ENCODE data around the gene LYRM2.

LYRM2 gene

DNA sequence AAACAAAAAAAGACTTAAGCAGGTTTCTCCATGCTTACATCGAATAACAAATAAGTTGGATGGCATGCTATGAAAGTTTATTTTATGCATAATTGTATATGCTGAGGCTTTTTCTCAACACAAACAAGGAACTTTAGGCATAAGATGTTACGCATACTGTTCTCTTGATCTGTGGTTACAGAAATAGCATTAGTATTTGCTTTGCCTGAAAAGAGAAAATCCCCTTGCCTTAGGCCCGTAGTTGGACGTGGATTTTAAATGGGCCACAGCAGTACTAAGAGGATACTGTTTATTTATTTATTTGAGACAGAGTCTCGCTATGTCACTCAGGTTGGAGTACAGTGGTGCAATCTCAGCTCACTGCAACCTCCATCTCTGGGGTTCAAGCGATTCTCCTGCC lies 19.0 kb downstream of the LYRM2 start:
- no peak for TF ChIP-seq ZFX (IDR thresholded peaks at IDR 0.05; ENCODE audit: borderline replicate concordance)
- TF ChIP-seq, protein P1, sequence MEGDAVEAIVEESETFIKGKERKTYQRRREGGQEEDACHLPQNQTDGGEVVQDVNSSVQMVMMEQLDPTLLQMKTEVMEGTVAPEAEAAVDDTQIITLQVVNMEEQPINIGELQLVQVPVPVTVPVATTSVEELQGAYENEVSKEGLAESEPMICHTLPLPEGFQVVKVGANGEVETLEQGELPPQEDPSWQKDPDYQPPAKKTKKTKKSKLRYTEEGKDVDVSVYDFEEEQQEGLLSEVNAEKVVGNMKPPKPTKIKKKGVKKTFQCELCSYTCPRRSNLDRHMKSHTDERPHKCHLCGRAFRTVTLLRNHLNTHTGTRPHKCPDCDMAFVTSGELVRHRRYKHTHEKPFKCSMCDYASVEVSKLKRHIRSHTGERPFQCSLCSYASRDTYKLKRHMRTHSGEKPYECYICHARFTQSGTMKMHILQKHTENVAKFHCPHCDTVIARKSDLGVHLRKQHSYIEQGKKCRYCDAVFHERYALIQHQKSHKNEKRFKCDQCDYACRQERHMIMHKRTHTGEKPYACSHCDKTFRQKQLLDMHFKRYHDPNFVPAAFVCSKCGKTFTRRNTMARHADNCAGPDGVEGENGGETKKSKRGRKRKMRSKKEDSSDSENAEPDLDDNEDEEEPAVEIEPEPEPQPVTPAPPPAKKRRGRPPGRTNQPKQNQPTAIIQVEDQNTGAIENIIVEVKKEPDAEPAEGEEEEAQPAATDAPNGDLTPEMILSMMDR (IDR thresholded peaks at IDR 0.05): no peak
- no peak overlapping the region for H3K27ac ChIP-seq

DNA sequence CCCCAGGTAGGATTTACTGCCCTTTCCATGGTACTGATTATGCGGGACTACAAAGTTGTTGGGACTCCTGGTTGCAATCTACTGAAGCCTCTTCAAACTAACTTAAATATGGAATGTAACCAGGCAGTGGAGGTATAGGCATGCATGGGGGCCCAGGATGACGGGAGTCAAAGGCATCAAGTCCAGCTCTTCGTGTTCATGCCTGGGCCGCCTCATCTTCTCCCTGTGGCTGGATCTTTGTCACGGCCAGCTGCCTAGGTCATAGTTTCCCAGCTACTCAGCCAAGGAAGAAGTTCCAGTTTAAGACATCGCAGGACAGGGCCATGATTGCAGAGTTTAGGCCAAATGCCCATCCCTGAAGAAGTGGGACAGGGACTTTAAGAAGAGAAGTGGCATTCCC lies 20.5 kb downstream of the LYRM2 start:
- TF ChIP-seq ZFX (IDR thresholded peaks at IDR 0.05; ENCODE audit: borderline replicate concordance): no peak
- TF ChIP-seq, protein P1 (IDR thresholded peaks at IDR 0.05): no peak
- no peak overlapping the region for H3K27ac ChIP-seq

DNA sequence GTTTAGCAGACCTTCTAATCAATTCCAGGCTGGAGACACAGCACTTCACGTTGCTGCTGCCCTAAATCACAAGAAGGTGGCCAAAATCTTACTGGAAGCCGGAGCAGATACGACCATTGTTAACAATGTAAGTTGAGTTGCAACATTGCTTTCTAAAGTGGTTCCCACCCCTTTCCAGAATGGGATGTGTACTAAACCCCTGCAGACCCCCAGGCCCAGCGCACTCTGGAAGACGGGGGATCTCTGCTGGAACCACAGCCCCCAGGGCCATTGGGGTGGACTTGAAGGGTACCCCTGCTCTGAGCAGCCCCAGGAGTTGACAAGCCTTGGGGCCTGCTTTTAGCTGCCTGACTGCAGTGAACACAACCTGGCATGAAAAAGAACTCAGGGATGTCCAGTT lies 22.0 kb downstream of the LYRM2 start:
- no peak overlapping the region for H3K27ac ChIP-seq
- TF ChIP-seq ZFX (IDR thresholded peaks at IDR 0.05; ENCODE audit: borderline replicate concordance): no peak
- TF ChIP-seq, protein P1 (IDR thresholded peaks at IDR 0.05): no peak

DNA sequence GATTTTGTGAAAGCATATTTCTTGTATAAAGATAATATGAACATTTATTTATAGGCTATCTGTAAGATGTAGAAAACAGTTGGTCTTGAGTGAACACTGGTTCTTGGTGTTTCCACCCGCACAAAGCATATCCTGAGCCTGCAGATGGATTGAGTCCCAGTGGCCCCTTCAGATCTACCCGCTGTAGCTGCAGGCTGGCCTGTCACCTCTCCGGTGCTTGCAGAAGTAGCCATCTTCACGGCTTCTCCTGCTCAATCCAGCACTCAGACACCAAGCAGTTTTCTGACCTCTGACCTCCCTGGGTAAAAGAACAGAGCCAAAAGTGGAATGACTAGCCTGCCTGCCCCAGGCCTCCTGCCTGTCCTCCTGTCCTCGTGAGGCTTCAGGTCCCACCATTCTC lies 22.7 kb downstream of the LYRM2 start:
- TF ChIP-seq, protein P1 (IDR thresholded peaks at IDR 0.05): no peak
- no peak for TF ChIP-seq ZFX (IDR thresholded peaks at IDR 0.05; ENCODE audit: borderline replicate concordance)
- no peak overlapping the region for H3K27ac ChIP-seq

DNA sequence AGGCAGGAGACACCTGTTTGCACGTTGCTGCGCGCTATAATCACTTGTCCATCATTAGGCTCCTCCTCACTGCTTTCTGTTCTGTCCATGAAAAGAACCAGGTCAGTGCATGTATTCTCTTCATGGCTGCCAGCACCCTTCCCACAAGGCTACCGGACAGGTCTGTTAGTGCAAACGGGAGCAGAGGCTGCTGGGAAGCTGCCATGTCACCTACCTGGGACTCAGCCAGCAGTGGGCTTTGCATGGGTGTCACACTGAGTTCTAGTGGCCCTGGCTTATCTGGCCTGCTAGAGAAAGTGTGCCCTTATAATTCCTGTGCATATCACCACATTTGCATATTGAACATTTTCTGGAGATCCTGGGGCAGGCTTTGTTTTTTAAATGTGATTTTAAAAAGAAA lies 24.8 kb downstream of the LYRM2 start:
- TF ChIP-seq, protein P1 (IDR thresholded peaks at IDR 0.05): no peak
- TF ChIP-seq ZFX (IDR thresholded peaks at IDR 0.05; ENCODE audit: borderline replicate concordance): no peak
- H3K27ac ChIP-seq: no peak overlapping the region

DNA sequence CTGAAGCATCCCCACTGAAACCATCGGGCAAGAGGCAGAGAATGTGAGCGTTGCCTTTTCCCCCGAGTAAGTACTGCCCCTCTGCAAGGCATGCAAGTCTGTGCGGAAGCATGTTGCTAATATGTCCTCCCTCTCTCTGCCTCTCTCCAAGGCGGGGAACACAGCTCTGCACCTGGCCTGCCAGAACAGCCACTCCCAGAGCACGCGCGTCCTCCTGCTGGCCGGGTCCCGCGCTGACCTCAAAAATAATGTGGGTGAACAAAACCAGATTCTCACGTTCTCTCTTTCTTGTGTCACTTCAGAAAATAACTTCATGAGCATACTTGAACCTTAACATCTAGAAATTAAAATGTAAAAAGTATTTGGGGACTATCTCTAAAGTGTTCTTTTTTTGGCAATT lies 26.4 kb downstream of the LYRM2 start:
- TF ChIP-seq, protein P1 (IDR thresholded peaks at IDR 0.05): no peak
- no peak for TF ChIP-seq ZFX (IDR thresholded peaks at IDR 0.05; ENCODE audit: borderline replicate concordance)
- H3K27ac ChIP-seq: no peak overlapping the region

DNA sequence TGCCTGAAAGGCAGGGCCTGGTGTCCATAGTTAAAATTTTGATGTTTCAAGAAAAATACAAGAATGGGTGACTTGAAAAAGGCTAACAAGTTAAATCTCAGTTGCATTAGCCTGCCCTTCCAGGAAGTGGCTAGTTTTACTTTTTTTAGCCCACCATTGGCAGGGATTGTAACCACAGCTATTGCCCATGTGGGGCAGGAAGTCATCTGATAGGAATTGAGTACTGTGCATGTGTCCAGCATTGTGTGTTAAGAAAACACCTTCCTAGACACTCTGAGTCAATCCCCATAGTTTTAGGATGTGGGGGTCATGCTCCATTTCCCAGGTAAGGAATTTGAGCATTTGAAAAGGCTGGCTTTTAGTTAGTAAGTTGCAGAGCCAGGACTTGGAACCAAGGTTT lies 26.9 kb downstream of the LYRM2 start:
- TF ChIP-seq ZFX (IDR thresholded peaks at IDR 0.05; ENCODE audit: borderline replicate concordance): no peak
- no peak overlapping the region for H3K27ac ChIP-seq

DNA sequence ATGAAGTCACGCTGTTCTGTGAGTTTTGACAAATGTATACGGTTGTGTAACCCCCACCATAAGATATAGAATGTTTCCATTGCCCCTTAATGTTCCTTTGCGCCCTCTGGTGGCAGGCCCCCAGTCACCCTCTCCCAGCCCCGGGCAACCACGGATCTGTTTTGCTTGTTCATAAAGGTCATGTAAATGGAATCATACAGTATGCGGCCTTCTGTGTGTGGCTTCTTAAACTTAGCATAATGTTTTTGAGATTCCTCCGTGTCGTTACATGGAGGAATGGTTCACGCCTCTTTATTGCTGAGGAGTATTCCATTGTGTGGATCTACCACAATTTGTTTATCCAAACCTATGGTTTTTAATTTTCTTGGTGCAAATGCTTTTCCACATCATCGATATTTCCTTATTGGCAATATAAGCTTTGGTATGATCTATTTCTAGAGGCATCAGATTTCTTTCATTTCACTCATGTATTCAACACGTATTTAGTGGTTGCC lies 28.4 kb downstream of the LYRM2 start:
- no peak overlapping the region for H3K27ac ChIP-seq
- TF ChIP-seq, protein P1 (IDR thresholded peaks at IDR 0.05): peak; percentile 93
- no peak for TF ChIP-seq ZFX (IDR thresholded peaks at IDR 0.05; ENCODE audit: borderline replicate concordance)

Measured in 22Rv1 (cell line).